Adrenal gland (tissue), 5 donors: ENCODE results near the gene RNF144B.

Experiments used
- POLR2A ChIP-seq, 2 donors: fragments of 450-650 bp; IDR thresholded peaks; one replicate each; pipeline ENCODE4 v1.6.1; 2017; ENCODE audit warnings: antibody characterized with exemption in 2 of 2, mild to moderate bottlenecking in 2 of 2, moderate library complexity in 1 of 2
- TF ChIP-seq, protein P1 (sequence below), 6 experiments: fragments of 450-650 bp in 4 of 6; fragments of 200-600 bp in 2 of 6; sonication (generic) in 1 of 6; IDR thresholded peaks; 1 replicate in 5 of 6; 2 replicates in 1 of 6; pipeline versions ENCODE4 v1.5.1 to v1.8.0; 2016 to 2021; ENCODE audit warnings: antibody characterized with exemption in 6 of 6, mild to moderate bottlenecking in 2 of 6, moderate library complexity in 1 of 6
- donor health status: DM: no; HTN: no; CAD: no.

DNA sequence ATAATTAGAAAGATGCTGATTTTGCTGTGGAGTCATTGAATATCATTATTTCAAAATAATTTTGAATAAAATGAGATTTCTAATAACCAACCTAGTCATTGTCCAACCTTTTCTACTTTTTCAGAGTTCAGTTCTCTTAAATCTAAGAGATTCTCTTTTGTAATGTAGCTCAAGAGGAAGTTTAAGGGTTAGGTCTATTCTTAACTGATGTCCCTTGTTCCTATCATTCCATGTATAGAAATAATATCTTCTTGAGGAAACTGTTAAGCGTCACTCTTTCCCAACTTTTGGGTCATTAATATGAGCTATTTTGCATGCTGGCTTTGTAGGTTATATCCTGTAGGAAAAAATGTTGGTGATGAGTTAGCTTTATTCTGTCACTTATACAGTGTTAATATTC lies 27.0 kb downstream of the RNF144B start:
- TF ChIP-seq POLR2A (IDR thresholded peaks at IDR 0.05) = no peak
- TF ChIP-seq, protein P1, sequence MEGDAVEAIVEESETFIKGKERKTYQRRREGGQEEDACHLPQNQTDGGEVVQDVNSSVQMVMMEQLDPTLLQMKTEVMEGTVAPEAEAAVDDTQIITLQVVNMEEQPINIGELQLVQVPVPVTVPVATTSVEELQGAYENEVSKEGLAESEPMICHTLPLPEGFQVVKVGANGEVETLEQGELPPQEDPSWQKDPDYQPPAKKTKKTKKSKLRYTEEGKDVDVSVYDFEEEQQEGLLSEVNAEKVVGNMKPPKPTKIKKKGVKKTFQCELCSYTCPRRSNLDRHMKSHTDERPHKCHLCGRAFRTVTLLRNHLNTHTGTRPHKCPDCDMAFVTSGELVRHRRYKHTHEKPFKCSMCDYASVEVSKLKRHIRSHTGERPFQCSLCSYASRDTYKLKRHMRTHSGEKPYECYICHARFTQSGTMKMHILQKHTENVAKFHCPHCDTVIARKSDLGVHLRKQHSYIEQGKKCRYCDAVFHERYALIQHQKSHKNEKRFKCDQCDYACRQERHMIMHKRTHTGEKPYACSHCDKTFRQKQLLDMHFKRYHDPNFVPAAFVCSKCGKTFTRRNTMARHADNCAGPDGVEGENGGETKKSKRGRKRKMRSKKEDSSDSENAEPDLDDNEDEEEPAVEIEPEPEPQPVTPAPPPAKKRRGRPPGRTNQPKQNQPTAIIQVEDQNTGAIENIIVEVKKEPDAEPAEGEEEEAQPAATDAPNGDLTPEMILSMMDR (IDR thresholded peaks at IDR 0.05) = no peak
